Gastroesophageal sphincter (tissue), 3 donors: ENCODE measurements around the gene LMTK3.

ENCODE experiments used
- EP300 ChIP-seq: sonication (generic); formaldehyde crosslinking; IDR thresholded peaks from one replicate; pipeline ENCODE4 v1.6.1; 2017; ENCODE audit warnings: antibody characterized with exemption, mild to moderate bottlenecking
- POLR2A ChIP-seq, 2 donors: fragments of 450-650 bp; IDR thresholded peaks; one replicate each; pipeline ENCODE4 v1.6.1; 2017; ENCODE audit warnings: antibody characterized with exemption in 2 of 2, mild to moderate bottlenecking in 2 of 2, moderate library complexity in 1 of 2
- POLR2AphosphoS5 ChIP-seq: sonication (generic); formaldehyde crosslinking; IDR thresholded peaks from one replicate; pipeline ENCODE4 v1.6.1; 2017; ENCODE audit warnings: antibody characterized with exemption
- TF ChIP-seq, protein P1 (sequence below), 4 experiments: fragments of 200-600 bp in 2 of 4; fragments of 450-650 bp in 2 of 4; sonication (generic) in 1 of 4; IDR thresholded peaks; one replicate each; pipeline ENCODE4 v1.5.1; 2017 to 2019; ENCODE audit warnings: antibody characterized with exemption in 4 of 4, mild to moderate bottlenecking in 2 of 4, moderate library complexity in 2 of 4

DNA sequence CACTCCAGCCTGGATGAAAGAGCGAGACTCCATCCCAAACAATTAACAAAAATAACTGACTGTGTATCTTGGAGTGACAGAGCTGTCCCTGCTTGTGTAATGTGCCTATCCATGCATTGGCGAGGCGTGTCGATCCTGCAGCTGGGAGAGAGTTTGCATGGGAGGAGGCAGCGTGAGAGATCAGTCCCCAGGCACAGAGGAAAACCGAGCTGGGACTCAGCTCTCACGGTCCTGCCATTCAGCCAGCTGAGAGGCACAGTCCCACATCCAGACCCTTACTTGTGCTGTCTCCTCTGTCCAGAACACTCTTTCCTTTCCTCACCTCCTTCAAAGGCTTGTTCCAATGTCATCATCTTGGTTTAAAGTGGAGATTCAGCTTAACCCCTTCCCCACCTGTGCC lies 28.5 kb upstream of the LMTK3 start:
- TF ChIP-seq, protein P1, sequence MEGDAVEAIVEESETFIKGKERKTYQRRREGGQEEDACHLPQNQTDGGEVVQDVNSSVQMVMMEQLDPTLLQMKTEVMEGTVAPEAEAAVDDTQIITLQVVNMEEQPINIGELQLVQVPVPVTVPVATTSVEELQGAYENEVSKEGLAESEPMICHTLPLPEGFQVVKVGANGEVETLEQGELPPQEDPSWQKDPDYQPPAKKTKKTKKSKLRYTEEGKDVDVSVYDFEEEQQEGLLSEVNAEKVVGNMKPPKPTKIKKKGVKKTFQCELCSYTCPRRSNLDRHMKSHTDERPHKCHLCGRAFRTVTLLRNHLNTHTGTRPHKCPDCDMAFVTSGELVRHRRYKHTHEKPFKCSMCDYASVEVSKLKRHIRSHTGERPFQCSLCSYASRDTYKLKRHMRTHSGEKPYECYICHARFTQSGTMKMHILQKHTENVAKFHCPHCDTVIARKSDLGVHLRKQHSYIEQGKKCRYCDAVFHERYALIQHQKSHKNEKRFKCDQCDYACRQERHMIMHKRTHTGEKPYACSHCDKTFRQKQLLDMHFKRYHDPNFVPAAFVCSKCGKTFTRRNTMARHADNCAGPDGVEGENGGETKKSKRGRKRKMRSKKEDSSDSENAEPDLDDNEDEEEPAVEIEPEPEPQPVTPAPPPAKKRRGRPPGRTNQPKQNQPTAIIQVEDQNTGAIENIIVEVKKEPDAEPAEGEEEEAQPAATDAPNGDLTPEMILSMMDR (IDR thresholded peaks at IDR 0.05): no peak
- no peak for TF ChIP-seq EP300
- no peak for TF ChIP-seq POLR2A (IDR thresholded peaks at IDR 0.05)
- TF ChIP-seq POLR2AphosphoS5: no peak
